Measurements from ENCODE around the gene CAMK2G. TPM values are rescaled to one million over a fixed set of nuclear protein-coding genes. Genes with fewer than 3 reads are reported as not detected.

CAMK2G gene
- polyA plus RNA-seq, 1 of the 3 experiments (the other 2 are of a cell fraction) = 41.4 TPM

DNA sequence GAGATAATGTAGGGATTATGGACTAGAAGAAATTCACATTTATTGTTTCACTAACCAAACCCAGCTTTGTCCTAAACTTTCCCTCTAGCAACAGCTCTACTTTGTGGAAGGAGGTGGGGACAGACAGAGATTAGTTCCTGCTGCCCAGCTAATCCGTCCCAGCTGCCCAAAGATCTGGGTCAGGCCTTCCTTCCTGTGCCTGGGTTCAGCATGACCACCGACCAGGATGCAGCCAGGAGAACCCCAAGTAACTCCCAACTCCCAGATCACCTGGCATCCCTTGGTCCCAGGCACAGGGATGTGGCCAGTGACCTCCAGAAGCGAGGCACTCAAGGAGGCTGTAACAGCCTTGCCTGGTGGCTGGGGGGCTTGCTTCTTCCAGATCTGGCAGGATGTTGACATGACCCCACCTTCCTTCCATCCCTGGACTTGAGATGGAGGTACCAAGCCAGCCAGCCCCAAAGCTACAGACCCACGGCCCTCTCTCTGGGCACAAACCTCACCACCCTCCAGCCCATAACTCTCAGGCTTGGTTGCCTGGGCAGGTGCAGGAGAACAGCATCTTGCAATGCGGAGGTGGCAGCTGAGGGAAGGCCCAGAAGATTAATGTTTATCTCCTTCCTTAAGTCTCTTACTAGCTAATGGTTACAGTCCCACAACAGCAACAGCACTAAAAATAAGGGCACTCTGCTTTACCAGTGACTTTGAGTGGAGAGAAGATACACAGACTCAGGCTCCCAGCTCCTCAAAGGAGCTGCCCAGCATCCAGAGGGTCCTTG, 11.1 kb downstream of the CAMK2G start:
- no peaks in the 10 kb centered on the region for H3F3A ChIP-seq (replicated peaks; ENCODE audit: insufficient read depth)
- 72% methylated on average over 4 of the region's 5 CpGs for WGBS (ENCODE audit: low lambda C conversion rate)
- H3K4me1 ChIP-seq (ENCODE audit: control insufficient read depth in 1 of 2, insufficient read depth in 2 of 2, low read depth in 1 of 2, low read length in 1 of 2) = peaks cover 0 to 6% of the 10 kb centered on the region in 2 experiments; a peak in 1 of 4 replicates
- H3K79me2 ChIP-seq (ENCODE audit: insufficient read depth) = peaks cover 32% of the 10 kb centered on the region; the same call in 1 of the 2 replicates
- H3K9me2 ChIP-seq = no peaks in the 10 kb centered on the region
- H4K20me1 ChIP-seq (ENCODE audit: insufficient read depth) = peaks cover 16% of the 10 kb centered on the region; the same call in 1 of the 2 replicates
- no peak overlapping the region for H3K4me3 ChIP-seq (ENCODE audit: low read depth in 2 of 2, low read length in 1 of 2)
- POLR2A ChIA-PET = interaction anchor here (1.0 to 1.4 kb wide), 2 partner anchors 11 kb away, joined by 4 to 5 read pairs; partner anchors contain the start of gene CAMK2G
- H2AFZ ChIP-seq (ENCODE audit: low read depth) = no peak overlapping the region
- H3K4me2 ChIP-seq = no peak overlapping the region
- H3K9me3 ChIP-seq = no peaks in the 10 kb centered on the region
- H3K9ac ChIP-seq = no peak overlapping the region
- DNase-seq = no peak
- peak overlapping the region in 1 of 2 experiments; percentile 43; a peak in 2 of 4 replicates for H3K27ac ChIP-seq (ENCODE audit: low read depth in 2 of 2, low read length in 1 of 2)
- H3K27me3 ChIP-seq (ENCODE audit: insufficient read depth) = no peaks in the 10 kb centered on the region
- peaks cover 21 to 63% of the 10 kb centered on the region in 2 experiments for H3K36me3 ChIP-seq (replicated peaks in 1 of 2; ENCODE audit: control insufficient read depth in 1 of 2, insufficient read depth in 2 of 2, low read length in 1 of 2)
- TF ChIP-seq RXRA (IDR thresholded peaks at IDR 0.05; ENCODE audit: borderline replicate concordance, low read depth) (no peak), MEF2A (IDR thresholded peaks at IDR 0.05; ENCODE audit: borderline replicate concordance, low read depth) (no peak)
- CTCF ChIA-PET = interaction anchor here (1.3 to 37.3 kb wide), 7 partner anchors 9 to 219 kb away, joined by 4 to 753 read pairs (median 6); no protein-coding TSS in a partner anchor

DNA sequence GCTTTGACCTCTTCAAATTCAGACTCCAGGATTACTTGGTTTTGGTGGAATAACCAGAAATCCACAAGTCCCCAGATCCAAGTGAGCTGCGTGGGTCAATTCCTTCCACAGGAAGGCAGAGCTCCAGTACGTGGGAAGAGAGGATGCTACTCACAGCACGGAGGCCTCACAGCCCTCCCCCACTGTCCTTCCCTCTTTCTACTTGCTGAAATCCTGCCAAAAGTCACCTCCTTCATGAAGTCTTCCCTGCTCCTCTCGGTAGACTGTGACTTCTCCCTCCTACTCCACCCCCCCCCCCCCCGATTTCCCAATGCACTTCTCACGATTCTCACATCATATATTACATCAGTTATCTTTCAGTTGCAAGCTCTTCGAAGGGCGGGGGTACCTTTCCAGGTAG, 12.3 kb downstream of the CAMK2G start:
- CTCF ChIA-PET = interaction anchor here (1.5 to 37.3 kb wide), 6 partner anchors 10 to 220 kb away, joined by 5 to 753 read pairs (median 11); no protein-coding TSS in a partner anchor
- no peak overlapping the region for H3K9ac ChIP-seq
- no peak for DNase-seq
- no peak overlapping the region for H3K4me2 ChIP-seq
- WGBS (ENCODE audit: low lambda C conversion rate) = 95% methylated on average over 8 of the region's 8 CpGs
- peaks cover 21 to 54% of the 10 kb centered on the region in 2 experiments for H3K36me3 ChIP-seq (replicated peaks in 1 of 2; ENCODE audit: control insufficient read depth in 1 of 2, insufficient read depth in 2 of 2, low read length in 1 of 2)
- no peak overlapping the region; a peak in 1 of 4 replicates for H3K27ac ChIP-seq (ENCODE audit: low read depth in 2 of 2, low read length in 1 of 2)
- H3F3A ChIP-seq (replicated peaks; ENCODE audit: insufficient read depth) = peaks cover 7% of the 10 kb centered on the region
- no peak overlapping the region for H2AFZ ChIP-seq (ENCODE audit: low read depth)
- H3K79me2 ChIP-seq (ENCODE audit: insufficient read depth) = peaks cover 36% of the 10 kb centered on the region; the same call in 1 of the 2 replicates
- no peaks in the 10 kb centered on the region for H3K27me3 ChIP-seq (ENCODE audit: insufficient read depth)
- H3K4me1 ChIP-seq (ENCODE audit: control insufficient read depth in 1 of 2, insufficient read depth in 2 of 2, low read depth in 1 of 2, low read length in 1 of 2) = peaks cover 0 to 6% of the 10 kb centered on the region in 2 experiments; a peak in 1 of 4 replicates
- H3K9me3 ChIP-seq = no peaks in the 10 kb centered on the region
- POLR2A ChIA-PET = interaction anchor here (1.0 kb wide), 1 partner anchor 12 kb away, joined by 5 read pairs; the partner anchor contains the start of gene CAMK2G
- TF ChIP-seq GATA2 (CRISPR knock-in tag; IDR thresholded peaks at IDR 0.05) = no peak
- no peak for TF ChIP-seq TCF12 (IDR thresholded peaks at IDR 0.05)
- no peak for TF ChIP-seq GABPA (IDR thresholded peaks at IDR 0.05; ENCODE audit: low read depth)
- no peak for TF ChIP-seq RAD21 (IDR thresholded peaks at IDR 0.05; ENCODE audit: low read length)
- no peak for TF ChIP-seq NRF1 (IDR thresholded peaks at IDR 0.05; ENCODE audit: low read depth, low read length)
- TF ChIP-seq SMC3 (IDR thresholded peaks at IDR 0.05; ENCODE audit: low read depth, low read length) = no peak
- no peak for TF ChIP-seq JUND (IDR thresholded peaks at IDR 0.05)
- no peak for TF ChIP-seq IRF3 (IDR thresholded peaks at IDR 0.05; ENCODE audit: low read depth, low read length)
- TF ChIP-seq YY1 (IDR thresholded peaks at IDR 0.05; ENCODE audit: low read depth) = no peak
- TF ChIP-seq MEF2A (IDR thresholded peaks at IDR 0.05; ENCODE audit: borderline replicate concordance, low read depth) = no peak
- no peak for TF ChIP-seq RFX5 (IDR thresholded peaks at IDR 0.05; ENCODE audit: low read length)
- no peak for TF ChIP-seq RCOR1 (IDR thresholded peaks at IDR 0.05; ENCODE audit: low read length)
- TF ChIP-seq EZH2phosphoT487 (IDR thresholded peaks at IDR 0.05; ENCODE audit: borderline replicate concordance, low read depth) = no peak
- no peak for TF ChIP-seq FOSL2 (IDR thresholded peaks at IDR 0.05; ENCODE audit: borderline replicate concordance, low read depth)
- no peak for TF ChIP-seq EP300 (IDR thresholded peaks at IDR 0.05; ENCODE audit: borderline replicate concordance in 1 of 2, low read depth in 1 of 2, low read length in 1 of 2)
- no peak for TF ChIP-seq MXI1 (IDR thresholded peaks at IDR 0.05; ENCODE audit: low read depth, low read length)
- no peaks in the 10 kb centered on the region for H3K9me2 ChIP-seq
- H4K20me1 ChIP-seq (ENCODE audit: insufficient read depth) = peaks cover 18% of the 10 kb centered on the region; the same call in 1 of the 2 replicates
- no peak overlapping the region for H3K4me3 ChIP-seq (ENCODE audit: low read depth in 2 of 2, low read length in 1 of 2)
